Measurements from ENCODE around the gene GCNT2.

GCNT2 gene

GRCh38 chr6:10621847-10622246, 100.7 kb downstream of the GCNT2 start:
- Histone ChIP-seq H3K9me3 (ENCODE audit: control insufficient read depth, insufficient read depth, low read length) (no peaks in the 10 kb centered on the region), H3K4me3 (ENCODE audit: low read length) (no peak overlapping the region), H3K36me3 (ENCODE audit: control insufficient read depth, insufficient read depth, low read length) (peaks cover 6% of the 10 kb centered on the region), H3K27ac (ENCODE audit: low read length) (no peak overlapping the region), H3K4me1 (ENCODE audit: control insufficient read depth, insufficient read depth, low read length) (no peaks in the 10 kb centered on the region), H3K27me3 (ENCODE audit: control insufficient read depth, insufficient read depth, low read length) (no peaks in the 10 kb centered on the region)
- DNase-seq (ENCODE audit: low read depth, low spot score), result no peak
- WGBS (ENCODE audit: insufficient coverage, insufficient read length), result no CpG with 5 or more reads among the region's 4 CpGs

- no peak for DNase-seq (ENCODE audit: low read depth, low spot score)
- Histone ChIP-seq H3K4me1 (ENCODE audit: control insufficient read depth, insufficient read depth, low read length) (no peaks in the 10 kb centered on the region), H3K4me3 (ENCODE audit: low read length) (no peak overlapping the region), H3K9me3 (ENCODE audit: control insufficient read depth, insufficient read depth, low read length) (no peaks in the 10 kb centered on the region), H3K27ac (ENCODE audit: low read length) (no peak overlapping the region), H3K27me3 (ENCODE audit: control insufficient read depth, insufficient read depth, low read length) (no peaks in the 10 kb centered on the region), H3K36me3 (ENCODE audit: control insufficient read depth, insufficient read depth, low read length) (peaks cover 6% of the 10 kb centered on the region; the same call in 1 of the 2 replicates)
- WGBS (ENCODE audit: insufficient coverage, insufficient read length), result no CpG with 5 or more reads among the region's 5 CpGs
Measured at GRCh38 chr6:10624836-10625235, 103.7 kb downstream of the GCNT2 start.

DNA sequence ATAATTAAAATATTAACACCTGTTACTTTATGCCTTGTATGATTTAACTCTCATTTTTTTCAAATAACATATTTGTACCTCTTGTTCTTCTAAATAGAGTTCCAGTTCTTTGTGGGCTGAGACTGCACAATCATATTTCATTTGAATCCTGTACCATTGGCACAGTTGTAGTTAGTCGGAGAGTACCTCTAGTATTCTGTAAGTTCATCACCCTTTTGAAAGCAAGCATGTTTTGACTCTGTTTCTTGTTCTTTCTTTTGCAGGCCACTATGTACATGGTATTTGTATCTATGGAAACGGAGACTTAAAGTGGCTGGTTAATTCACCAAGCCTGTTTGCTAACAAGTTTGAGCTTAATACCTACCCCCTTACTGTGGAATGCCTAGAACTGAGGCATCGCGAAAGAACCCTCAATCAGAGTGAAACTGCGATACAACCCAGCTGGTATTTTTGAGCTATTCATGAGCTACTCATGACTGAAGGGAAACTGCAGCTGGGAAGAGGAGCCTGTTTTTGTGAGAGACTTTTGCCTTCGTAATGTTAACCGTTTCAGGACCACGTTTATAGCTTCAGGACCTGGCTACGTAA, 105.1 kb downstream of the GCNT2 start:
- Histone ChIP-seq H3K9me3 (ENCODE audit: control insufficient read depth, insufficient read depth, low read length) (no peaks in the 10 kb centered on the region), H3K36me3 (ENCODE audit: control insufficient read depth, insufficient read depth, low read length) (peaks cover 6% of the 10 kb centered on the region; the same call in 1 of the 2 replicates), H3K4me1 (ENCODE audit: control insufficient read depth, insufficient read depth, low read length) (no peaks in the 10 kb centered on the region), H3K4me3 (ENCODE audit: low read length) (no peak overlapping the region), H3K27me3 (ENCODE audit: control insufficient read depth, insufficient read depth, low read length) (no peaks in the 10 kb centered on the region), H3K27ac (ENCODE audit: low read length) (no peak overlapping the region)
- no CpG with 5 or more reads among the region's 9 CpGs for WGBS (ENCODE audit: insufficient coverage, insufficient read length)
- no peak for DNase-seq (ENCODE audit: low read depth, low spot score)

DNA sequence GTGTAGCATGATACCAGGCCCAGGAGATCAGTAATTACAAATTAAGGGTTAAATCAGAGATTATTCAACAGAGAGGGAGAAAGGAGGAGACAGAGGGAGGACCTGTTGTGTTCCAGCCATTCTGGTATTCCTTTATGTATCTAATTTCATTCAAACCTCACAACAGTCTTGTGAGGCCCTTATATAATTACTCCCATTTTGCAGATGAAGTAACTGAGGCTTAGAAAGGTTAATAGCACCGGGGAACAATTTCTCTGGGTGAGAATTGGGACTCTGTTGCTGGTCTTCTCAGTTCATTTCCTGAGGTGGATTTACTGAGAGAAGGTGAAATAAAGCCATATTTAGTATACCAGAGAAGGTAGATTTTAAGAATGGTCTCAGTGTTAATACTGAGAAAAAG, 106.6 kb downstream of the GCNT2 start:
- no peak for DNase-seq (ENCODE audit: low read depth, low spot score)
- Histone ChIP-seq H3K4me3 (ENCODE audit: low read length) (no peak overlapping the region), H3K9me3 (ENCODE audit: control insufficient read depth, insufficient read depth, low read length) (no peaks in the 10 kb centered on the region), H3K27ac (ENCODE audit: low read length) (no peak overlapping the region), H3K4me1 (ENCODE audit: control insufficient read depth, insufficient read depth, low read length) (no peaks in the 10 kb centered on the region), H3K27me3 (ENCODE audit: control insufficient read depth, insufficient read depth, low read length) (no peaks in the 10 kb centered on the region), H3K36me3 (ENCODE audit: control insufficient read depth, insufficient read depth, low read length) (peaks cover 6% of the 10 kb centered on the region; the same call in 1 of the 2 replicates)
- no CpG with 5 or more reads among the region's 1 CpG for WGBS (ENCODE audit: insufficient coverage, insufficient read length)

DNA sequence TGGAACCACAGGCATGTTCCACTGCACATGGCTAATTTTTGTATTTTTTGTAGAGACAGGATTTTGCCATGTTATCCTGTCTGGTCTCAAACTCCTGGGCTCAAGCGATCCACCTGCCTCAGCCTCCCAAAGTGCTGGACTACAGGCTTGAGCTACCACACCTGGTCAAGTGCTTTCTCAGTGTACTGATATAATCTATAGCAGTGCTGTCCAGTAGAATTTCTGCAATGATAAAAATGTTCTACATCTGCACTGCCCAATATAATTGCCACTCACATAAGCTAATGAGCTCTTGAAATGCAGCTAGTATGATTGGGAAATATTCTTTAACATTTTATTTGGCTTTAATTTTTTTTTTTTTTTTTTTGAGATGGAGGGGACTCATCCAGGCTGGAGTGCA, 109.0 kb downstream of the GCNT2 start:
- Histone ChIP-seq H3K4me3 (ENCODE audit: low read length) (no peak overlapping the region), H3K9me3 (ENCODE audit: control insufficient read depth, insufficient read depth, low read length) (no peaks in the 10 kb centered on the region), H3K27ac (ENCODE audit: low read length) (no peak overlapping the region), H3K36me3 (ENCODE audit: control insufficient read depth, insufficient read depth, low read length) (no peaks in the 10 kb centered on the region; the same call in 1 of the 2 replicates), H3K27me3 (ENCODE audit: control insufficient read depth, insufficient read depth, low read length) (no peaks in the 10 kb centered on the region), H3K4me1 (ENCODE audit: control insufficient read depth, insufficient read depth, low read length) (no peaks in the 10 kb centered on the region)
- WGBS (ENCODE audit: insufficient coverage, insufficient read length), result no CpG with 5 or more reads among the region's 1 CpG
- no peak for DNase-seq (ENCODE audit: low read depth, low spot score)

- no peaks in the 10 kb centered on the region for H3K9me3 ChIP-seq (ENCODE audit: control insufficient read depth, insufficient read depth, low read length)
- H3K4me3 ChIP-seq (ENCODE audit: low read length), result no peak overlapping the region
- no peak overlapping the region for H3K27ac ChIP-seq (ENCODE audit: low read length)
- no peaks in the 10 kb centered on the region for H3K4me1 ChIP-seq (ENCODE audit: control insufficient read depth, insufficient read depth, low read length)
- WGBS (ENCODE audit: insufficient coverage, insufficient read length), result no CpG with 5 or more reads among the region's 1 CpG
- H3K27me3 ChIP-seq (ENCODE audit: control insufficient read depth, insufficient read depth, low read length), result no peaks in the 10 kb centered on the region
- H3K36me3 ChIP-seq (ENCODE audit: control insufficient read depth, insufficient read depth, low read length), result no peaks in the 10 kb centered on the region
- no peak for DNase-seq (ENCODE audit: low read depth, low spot score)
Measured at GRCh38 chr6:10633216-10633615, 112.1 kb downstream of the GCNT2 start.

GRCh38 chr6:10640412-10640811, 119.3 kb downstream of the GCNT2 start:
- H3K27ac ChIP-seq (ENCODE audit: low read length), result no peak overlapping the region
- H3K27me3 ChIP-seq (ENCODE audit: control insufficient read depth, insufficient read depth, low read length), result no peaks in the 10 kb centered on the region
- DNase-seq (ENCODE audit: low read depth, low spot score), result no peak
- no peaks in the 10 kb centered on the region for H3K36me3 ChIP-seq (ENCODE audit: control insufficient read depth, insufficient read depth, low read length)
- no peaks in the 10 kb centered on the region for H3K9me3 ChIP-seq (ENCODE audit: control insufficient read depth, insufficient read depth, low read length)
- WGBS (ENCODE audit: insufficient coverage, insufficient read length), result no CpG with 5 or more reads among the region's 8 CpGs
- no peaks in the 10 kb centered on the region for H3K4me1 ChIP-seq (ENCODE audit: control insufficient read depth, insufficient read depth, low read length)
- no peak overlapping the region for H3K4me3 ChIP-seq (ENCODE audit: low read length)

DNA sequence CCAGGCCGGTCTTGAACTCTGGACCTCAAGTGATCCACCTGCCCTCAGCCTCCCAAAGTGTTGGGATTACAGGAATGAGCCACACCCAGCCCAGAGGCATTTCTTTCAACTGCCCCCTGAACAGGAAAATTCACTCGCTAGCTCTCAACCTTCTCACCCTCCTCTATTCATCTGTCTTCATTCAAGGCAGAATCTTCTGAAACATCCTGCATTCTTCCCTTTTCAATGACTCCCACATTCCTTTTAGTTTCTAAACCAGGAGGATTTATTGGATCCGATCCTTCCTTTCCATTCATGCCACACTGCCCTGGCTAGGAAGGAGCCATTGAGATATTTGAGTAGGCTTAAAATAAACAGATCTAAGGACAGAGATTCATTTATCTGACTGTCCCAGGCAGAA, 120.4 kb downstream of the GCNT2 start:
- Histone ChIP-seq H3K9me3 (ENCODE audit: control insufficient read depth, insufficient read depth, low read length) (no peaks in the 10 kb centered on the region), H3K4me1 (ENCODE audit: control insufficient read depth, insufficient read depth, low read length) (no peaks in the 10 kb centered on the region), H3K27ac (ENCODE audit: low read length) (no peak overlapping the region), H3K36me3 (ENCODE audit: control insufficient read depth, insufficient read depth, low read length) (no peaks in the 10 kb centered on the region), H3K4me3 (ENCODE audit: low read length) (no peak overlapping the region), H3K27me3 (ENCODE audit: control insufficient read depth, insufficient read depth, low read length) (no peaks in the 10 kb centered on the region)
- no peak for DNase-seq (ENCODE audit: low read depth, low spot score)
- no CpG with 5 or more reads among the region's 3 CpGs for WGBS (ENCODE audit: insufficient coverage, insufficient read length)

DNA sequence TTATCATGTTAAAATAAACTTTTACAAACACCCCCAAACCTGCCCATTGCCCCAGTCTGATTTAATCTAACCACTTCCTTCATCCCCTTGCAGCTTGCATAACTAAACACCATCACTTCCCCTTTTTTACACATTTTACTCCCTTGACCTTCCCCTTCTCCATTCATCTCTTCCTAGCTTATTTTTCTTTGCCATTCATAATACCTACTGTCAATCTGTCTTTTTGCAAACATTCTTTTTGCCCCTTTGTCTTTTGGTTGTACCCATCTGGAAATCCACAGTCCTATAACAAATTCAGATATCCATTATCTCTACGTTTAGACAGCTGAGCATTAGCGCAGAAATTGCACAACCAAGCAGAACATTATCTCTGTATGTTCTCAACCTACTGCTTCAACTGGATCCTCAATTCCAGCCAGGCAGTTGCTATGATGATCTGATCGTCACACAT, 122.1 kb downstream of the GCNT2 start:
- Histone ChIP-seq H3K36me3 (ENCODE audit: control insufficient read depth, insufficient read depth, low read length) (no peaks in the 10 kb centered on the region), H3K4me1 (ENCODE audit: control insufficient read depth, insufficient read depth, low read length) (no peaks in the 10 kb centered on the region), H3K27me3 (ENCODE audit: control insufficient read depth, insufficient read depth, low read length) (no peaks in the 10 kb centered on the region), H3K9me3 (ENCODE audit: control insufficient read depth, insufficient read depth, low read length) (no peaks in the 10 kb centered on the region), H3K27ac (ENCODE audit: low read length) (no peak overlapping the region), H3K4me3 (ENCODE audit: low read length) (no peak overlapping the region)
- no CpG with 5 or more reads among the region's 3 CpGs for WGBS (ENCODE audit: insufficient coverage, insufficient read length)
- DNase-seq (ENCODE audit: low read depth, low spot score), result no peak

DNA sequence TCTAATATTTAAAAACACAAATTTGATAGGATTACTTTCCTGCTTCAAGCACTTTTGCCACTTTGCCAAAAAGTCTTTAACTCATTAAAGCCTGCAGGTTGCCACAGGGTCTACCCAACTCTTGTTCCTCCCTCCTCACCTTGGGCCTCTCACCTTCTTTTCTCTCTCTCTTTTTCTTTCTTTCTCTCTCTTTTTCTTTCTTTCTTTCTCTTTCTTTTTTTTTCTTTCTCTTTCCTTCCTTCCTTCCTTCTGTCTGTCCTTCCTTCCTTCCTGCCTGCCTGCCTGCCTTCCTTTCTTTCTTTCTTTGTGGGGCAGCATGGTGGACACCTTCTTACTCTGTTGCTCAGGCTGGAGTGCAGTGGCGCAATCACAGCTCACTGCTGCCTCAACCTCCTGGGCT, 123.1 kb downstream of the GCNT2 start:
- no peak for DNase-seq (ENCODE audit: low read depth, low spot score)
- H3K27me3 ChIP-seq (ENCODE audit: control insufficient read depth, insufficient read depth, low read length), result no peaks in the 10 kb centered on the region
- no peaks in the 10 kb centered on the region for H3K36me3 ChIP-seq (ENCODE audit: control insufficient read depth, insufficient read depth, low read length)
- H3K4me1 ChIP-seq (ENCODE audit: control insufficient read depth, insufficient read depth, low read length), result no peaks in the 10 kb centered on the region
- H3K9me3 ChIP-seq (ENCODE audit: control insufficient read depth, insufficient read depth, low read length), result no peaks in the 10 kb centered on the region
- no CpG with 5 or more reads among the region's 1 CpG for WGBS (ENCODE audit: insufficient coverage, insufficient read length)
- no peak overlapping the region for H3K27ac ChIP-seq (ENCODE audit: low read length)
- H3K4me3 ChIP-seq (ENCODE audit: low read length), result no peak overlapping the region

GRCh38 chr6:10655508-10656055, 134.4 kb downstream of the GCNT2 start:
- Histone ChIP-seq H3K4me1 (ENCODE audit: control insufficient read depth, insufficient read depth, low read length) (no peaks in the 10 kb centered on the region), H3K36me3 (ENCODE audit: control insufficient read depth, insufficient read depth, low read length) (no peaks in the 10 kb centered on the region), H3K27ac (ENCODE audit: low read length) (no peak overlapping the region), H3K27me3 (ENCODE audit: control insufficient read depth, insufficient read depth, low read length) (no peaks in the 10 kb centered on the region), H3K4me3 (ENCODE audit: low read length) (no peak overlapping the region), H3K9me3 (ENCODE audit: control insufficient read depth, insufficient read depth, low read length) (no peaks in the 10 kb centered on the region)
- no CpG with 5 or more reads among the region's 12 CpGs for WGBS (ENCODE audit: insufficient coverage, insufficient read length)
- no peak for DNase-seq (ENCODE audit: low read depth, low spot score)
